ENCODE data around the gene NUAK2.

Gene NUAK2

GRCh38 chr1:205346956-205347574 is 25.5 kb upstream of the NUAK2 start:
- no peak for DNase-seq

GRCh38 chr1:205345761-205346160 is 24.2 kb upstream of the NUAK2 start:
- no peak for DNase-seq

GRCh38 chr1:205344066-205344928 is 22.8 kb upstream of the NUAK2 start:
- peak in 3 of 14 donors; percentile 8 to 56 (median 15) for DNase-seq

- no peak for DNase-seq
Measured at GRCh38 chr1:205343431-205344065, 22.0 kb upstream of the NUAK2 start.

GRCh38 chr1:205342986-205343385 is 21.4 kb upstream of the NUAK2 start:
- DNase-seq, result no peak

GRCh38 chr1:205340676-205341075 is 19.1 kb upstream of the NUAK2 start:
- DNase-seq, result no peak

- no peak for DNase-seq
Measured at GRCh38 chr1:205339717-205340116, 18.2 kb upstream of the NUAK2 start.

- DNase-seq, result no peak
Measured at GRCh38 chr1:205339197-205339702, 17.7 kb upstream of the NUAK2 start.

GRCh38 chr1:205338011-205338410 is 16.5 kb upstream of the NUAK2 start:
- no peak for DNase-seq

- DNase-seq, result no peak
Measured at GRCh38 chr1:205337481-205337880, 15.9 kb upstream of the NUAK2 start.

- peak in 12 of 14 donors; percentile 17 to 78 (median 65) for DNase-seq
Measured at GRCh38 chr1:205335692-205336091, 14.1 kb upstream of the NUAK2 start.

GRCh38 chr1:205332015-205332791 is 10.7 kb upstream of the NUAK2 start:
- DNase-seq, result no peak

GRCh38 chr1:205330150-205330549 is 8.6 kb upstream of the NUAK2 start:
- DNase-seq, result no peak

GRCh38 chr1:205329719-205330118 is 8.2 kb upstream of the NUAK2 start:
- DNase-seq, result peak in 1 of 14 donors; percentile 66

- DNase-seq, result no peak
Measured at GRCh38 chr1:205328476-205328875, 6.9 kb upstream of the NUAK2 start.

GRCh38 chr1:205326812-205327466 is 5.4 kb upstream of the NUAK2 start:
- DNase-seq, result no peak

GRCh38 chr1:205325334-205325884 is 3.9 kb upstream of the NUAK2 start:
- DNase-seq, result peak in 12 of 14 donors; percentile 11 to 72 (median 44)

GRCh38 chr1:205324781-205325180 is 3.2 kb upstream of the NUAK2 start:
- DNase-seq, result no peak

GRCh38 chr1:205323794-205324193 is 2.2 kb upstream of the NUAK2 start:
- no peak for DNase-seq

- no peak for DNase-seq
Measured at GRCh38 chr1:205321959-205322283, 376 bp upstream of the NUAK2 start.
